Heart left ventricle (tissue), 13 donors: ENCODE results near the gene GTF2IRD1.

Source experiments
- POLR2A ChIP-seq, 2 donors: fragments of 450-650 bp; IDR thresholded peaks; one replicate each; pipeline ENCODE4 v1.6.1; 2017; ENCODE audit warnings: antibody characterized with exemption in 2 of 2, mild to moderate bottlenecking in 2 of 2, moderate library complexity in 2 of 2
- TF ChIP-seq, protein P1 (sequence below), 12 donors: fragments of 200-600 bp; sonication (generic) in 4 of 12; IDR thresholded peaks; one replicate each; pipeline versions ENCODE4 v1.5.0 to v1.8.0; 2018 to 2022; ENCODE audit warnings: antibody characterized with exemption in 12 of 12, mild to moderate bottlenecking in 5 of 12
- donor health status: ischemic (EF 13 %, LVEDD 7.1; RV severe dilation, severe dysfunction).
- donor health status: DM: no; HTN: yes; CAD: no.
- donor health status: DM: no; HTN: no; CAD: no.
- donor health status: ischemic (EF 25% LVEDD 6.9; RV normal size, moderate dysfunction).
- donor health status: ischemic (EF 25% LVEDD 5.7; RV mildly dilated, moderate dysfunction).
- donor health status: ischemic (EF 35%, LVEDD 5.7; RV mildly dilated, moderate dysfunction).
- donor health status: nonischemic (EF 11% LVEDD 7.7; RV severe dilation, severe dysfunction).
- donor health status: DM: yes; HTN: yes; CAD: no.
- donor health status: PGD.
- donor health status: ischemic (EF 29% LVEDD 5.4; RV normal size, mild dysfunction).
- donor health status: nonischemic (EF 23%, LVEDD 6.1; RV moderate dilation, normal function).

DNA sequence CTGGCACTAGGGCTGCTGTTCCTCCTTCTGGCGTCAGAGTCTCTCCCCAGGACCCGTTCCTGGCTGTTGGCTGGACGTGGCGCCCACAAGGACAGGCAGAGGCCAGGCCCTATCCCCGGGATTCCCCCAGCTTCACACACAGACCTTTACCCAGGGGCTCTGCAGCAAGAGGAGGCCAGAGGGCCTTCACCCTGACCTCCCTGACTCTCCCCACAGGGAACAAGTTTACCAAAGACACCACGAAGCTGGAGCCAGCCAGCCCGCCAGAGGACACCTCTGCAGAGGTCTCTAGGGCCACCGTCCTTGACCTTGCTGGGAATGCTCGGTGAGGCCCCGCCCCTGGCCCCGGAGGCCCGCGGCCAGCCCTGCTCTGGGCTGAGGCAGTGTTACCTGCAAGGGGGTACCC lies 82.2 kb downstream of the GTF2IRD1 start:
- TF ChIP-seq, protein P1, sequence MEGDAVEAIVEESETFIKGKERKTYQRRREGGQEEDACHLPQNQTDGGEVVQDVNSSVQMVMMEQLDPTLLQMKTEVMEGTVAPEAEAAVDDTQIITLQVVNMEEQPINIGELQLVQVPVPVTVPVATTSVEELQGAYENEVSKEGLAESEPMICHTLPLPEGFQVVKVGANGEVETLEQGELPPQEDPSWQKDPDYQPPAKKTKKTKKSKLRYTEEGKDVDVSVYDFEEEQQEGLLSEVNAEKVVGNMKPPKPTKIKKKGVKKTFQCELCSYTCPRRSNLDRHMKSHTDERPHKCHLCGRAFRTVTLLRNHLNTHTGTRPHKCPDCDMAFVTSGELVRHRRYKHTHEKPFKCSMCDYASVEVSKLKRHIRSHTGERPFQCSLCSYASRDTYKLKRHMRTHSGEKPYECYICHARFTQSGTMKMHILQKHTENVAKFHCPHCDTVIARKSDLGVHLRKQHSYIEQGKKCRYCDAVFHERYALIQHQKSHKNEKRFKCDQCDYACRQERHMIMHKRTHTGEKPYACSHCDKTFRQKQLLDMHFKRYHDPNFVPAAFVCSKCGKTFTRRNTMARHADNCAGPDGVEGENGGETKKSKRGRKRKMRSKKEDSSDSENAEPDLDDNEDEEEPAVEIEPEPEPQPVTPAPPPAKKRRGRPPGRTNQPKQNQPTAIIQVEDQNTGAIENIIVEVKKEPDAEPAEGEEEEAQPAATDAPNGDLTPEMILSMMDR (IDR thresholded peaks at IDR 0.05) = no peak
- TF ChIP-seq POLR2A (IDR thresholded peaks at IDR 0.05) = no peak
